OCI-LY7 (cell line): ENCODE results near the gene ATP5F1D. TPM values are rescaled to one million over a fixed set of nuclear protein-coding genes. Genes with fewer than 3 reads are reported as not detected.

Experiments used
- BruUV-seq: library from RNA; stranded (reverse); fragments of 400-500 nt; replicated peaks from 2 replicates; lab custom pipeline; 2021; lab: Mats Ljungman, UMichigan
- CTCF ChIA-PET: fragments of 300-600 bp; sonication (Branson Sonifier 250); formaldehyde crosslinking; loops from one replicate; lab custom pipeline; 2022; ENCODE audit warnings: antibody characterized with exemption; ENCODE audit not compliant: unreplicated experiment; lab: Charles Lee
- POLR2A ChIA-PET: fragments of 300-600 bp; sonication (Branson Sonifier 250); formaldehyde crosslinking; loops from one replicate; lab custom pipeline; 2022; ENCODE audit warnings: antibody characterized with exemption; lab: Charles Lee
- DNase-seq: peaks from one replicate; pipeline ENCODE4 v3.0.0-alpha.2; 2015; ENCODE audit warnings: low spot score
- H2AFZ ChIP-seq: fragments of 200-600 bp; sonication (generic), shearing (Covaris generic); 2 replicates; pipeline ENCODE4 v1.6.1; 2014; ENCODE audit warnings: mild to moderate bottlenecking, antibody characterized with exemption, low read length, moderate library complexity
- H3K27ac ChIP-seq: fragments of 200-600 bp; sonication (generic); 2 replicates; pipeline ENCODE4 v1.5.1; 2014; ENCODE audit warnings: mixed run types, low read depth, mild to moderate bottlenecking, moderate library complexity, low read length, inconsistent platforms; ENCODE audit not compliant: poor library complexity, severe bottlenecking
- H3K36me3 ChIP-seq: fragments of 200-600 bp; sonication (generic); 2 replicates; pipeline ENCODE4 v1.6.1; 2014; ENCODE audit warnings: mild to moderate bottlenecking, antibody characterized with exemption, low read length, moderate library complexity, mixed read lengths; ENCODE audit not compliant: insufficient read depth
- H3K4me1 ChIP-seq: fragments of 200-600 bp; sonication (generic); 2 replicates; pipeline ENCODE4 v1.5.1; 2014; ENCODE audit warnings: mild to moderate bottlenecking, low read length; ENCODE audit not compliant: insufficient read depth, poor library complexity, severe bottlenecking
- H3K4me2 ChIP-seq: fragments of 200-600 bp; sonication (generic); 2 replicates; pipeline ENCODE4 v1.6.1; 2014; ENCODE audit warnings: mild to moderate bottlenecking, low read length
- H3K4me3 ChIP-seq: fragments of 200-600 bp; sonication (generic); 2 replicates; pipeline ENCODE4 v1.5.1; 2014; ENCODE audit warnings: mild to moderate bottlenecking, low read depth, low read length; ENCODE audit not compliant: poor library complexity, severe bottlenecking
- H3K79me2 ChIP-seq: fragments of 200-600 bp; sonication (generic); 2 replicates; pipeline ENCODE4 v1.6.1; 2016; ENCODE audit warnings: low read depth, mild to moderate bottlenecking, low read length, moderate library complexity, mixed read lengths; ENCODE audit not compliant: insufficient read depth
- H3K9me2 ChIP-seq: fragments of 200-600 bp; sonication (generic); 2 replicates; pipeline ENCODE4 v1.6.1; 2016; ENCODE audit warnings: mild to moderate bottlenecking, low read length, mixed read lengths; ENCODE audit not compliant: insufficient read depth
- H3K9me3 ChIP-seq: fragments of 200-600 bp; sonication (generic); 2 replicates; pipeline ENCODE4 v1.6.1; 2014; ENCODE audit warnings: mild to moderate bottlenecking, mixed run types, low read length, mixed read lengths
- H4K20me1 ChIP-seq: fragments of 200-600 bp; sonication (generic); 2 replicates; pipeline ENCODE4 v1.6.1; 2014; ENCODE audit warnings: mild to moderate bottlenecking, antibody characterized with exemption, low read length, moderate library complexity, mixed read lengths; ENCODE audit not compliant: insufficient read depth
- CTCF ChIP-seq: fragments of 200-600 bp; sonication (generic); conservative IDR thresholded peaks from 2 replicates; pipeline ENCODE4 v1.5.1; 2014; ENCODE audit warnings: mild to moderate bottlenecking, antibody characterized with exemption, low read length, moderate library complexity, mixed read lengths
- EZH2phosphoT487 ChIP-seq: fragments of 200-600 bp; sonication (generic); IDR thresholded peaks from 2 replicates; pipeline ENCODE4 v1.6.1; 2018; ENCODE audit warnings: low read depth, borderline replicate concordance, mild to moderate bottlenecking, mixed run types, antibody characterized with exemption, low read length, moderate library complexity, mixed read lengths
- intact Hi-C: fragments of 100-400 bp; cut with micrococcal nuclease; formaldehyde crosslinking; loops from one replicate; pipeline ENCODE4 v1.10.0; 2022; ENCODE audit not compliant: unreplicated experiment
- total RNA-seq, 2 experiments: library from RNA; depleted of rRNA in 1 of 2; stranded (reverse); fragments of >200 nt in 1 of 2; shearing (Covaris generic) in 1 of 2; gene quantifications; 2 replicates each; pipeline ENCODE4 v1.2.3, GENCODE V29; 2014 to 2022

ATP5F1D gene
- total RNA-seq, 2 experiments from 2014 or later = 51.8 to 266 TPM

GRCh38 chr19:1214299-1214861 lies 27.2 kb upstream of the ATP5F1D start:
- Histone ChIP-seq H4K20me1 (no peaks in the 10 kb centered on the region), H3K27ac (no peak overlapping the region), H3K4me2 (no peak overlapping the region), H3K4me3 (no peak overlapping the region), H3K79me2 (peaks cover 41% of the 10 kb centered on the region), H3K9me3 (no peaks in the 10 kb centered on the region), H3K4me1 (peaks cover 5% of the 10 kb centered on the region), H2AFZ (no peak overlapping the region), H3K36me3 (peaks cover 45% of the 10 kb centered on the region), H3K9me2 (no peaks in the 10 kb centered on the region)
- no peak for DNase-seq
- intact Hi-C loops = no loop called here
- CTCF ChIA-PET = no interaction called here
- TF ChIP-seq EZH2phosphoT487 (no peak), CTCF (no peak)
- BruUV-seq = no TSS peak
- POLR2A ChIA-PET = no interaction called here

- POLR2A ChIA-PET = no interaction called here
- Histone ChIP-seq H4K20me1 (no peaks in the 10 kb centered on the region), H3K4me3 (no peak overlapping the region), H3K9me3 (no peaks in the 10 kb centered on the region), H3K27ac (no peak overlapping the region), H3K79me2 (peaks cover 34% of the 10 kb centered on the region), H3K36me3 (peaks cover 40% of the 10 kb centered on the region), H3K4me1 (peaks cover 5% of the 10 kb centered on the region), H2AFZ (no peak overlapping the region), H3K9me2 (no peaks in the 10 kb centered on the region), H3K4me2 (no peak overlapping the region)
- TF ChIP-seq EZH2phosphoT487 (no peak), CTCF (no peak)
- CTCF ChIA-PET = interaction anchor here (0.6 kb wide), 1 partner anchor 21 kb away, joined by 4 read pairs; no protein-coding TSS in a partner anchor
- intact Hi-C loops = no loop called here
- no TSS peak for BruUV-seq
- no peak for DNase-seq
Observed at GRCh38 chr19:1214862-1215731, 26.5 kb upstream of the ATP5F1D start.

- ChIA-PET POLR2A (no interaction called here), CTCF (no interaction called here)
- no peaks in the 10 kb centered on the region for H3K9me2 ChIP-seq
- no peak for TF ChIP-seq EZH2phosphoT487
- TF ChIP-seq CTCF = no peak
- no peaks in the 10 kb centered on the region for H4K20me1 ChIP-seq
- no peak for DNase-seq
- intact Hi-C loops = no loop called here
- H2AFZ ChIP-seq = no peak overlapping the region
- BruUV-seq = no TSS peak
- H3K4me3 ChIP-seq = no peak overlapping the region
- H3K4me1 ChIP-seq = peaks cover 5% of the 10 kb centered on the region
- H3K36me3 ChIP-seq = peaks cover 37% of the 10 kb centered on the region
- no peak overlapping the region for H3K4me2 ChIP-seq
- no peak overlapping the region for H3K27ac ChIP-seq
- H3K79me2 ChIP-seq = peaks cover 19% of the 10 kb centered on the region; the same call in 1 of the 2 replicates
- H3K9me3 ChIP-seq = no peaks in the 10 kb centered on the region
Observed at GRCh38 chr19:1216756-1217155, 24.8 kb upstream of the ATP5F1D start.
